Measurements from ENCODE around the gene CHRM4. TPM values are rescaled to one million over a fixed set of nuclear protein-coding genes. Genes with fewer than 3 reads are reported as not detected.

Gene CHRM4
- total RNA-seq, 1 donor from 2014 or later = 8.5 TPM

- DNase-seq = no peak
Measured at GRCh38 chr11:46388619-46389449, 2.7 kb downstream of the CHRM4 start.

GRCh38 chr11:46387919-46388618 lies 3.5 kb downstream of the CHRM4 start:
- DNase-seq = no peak
- Mint-ChIP-seq H3K27me3 (ENCODE audit: unreplicated experiment) (peaks cover 19% of the 10 kb centered on the region), H3K4me1 (ENCODE audit: low read depth, unreplicated experiment) (peaks cover 27% of the 10 kb centered on the region), H3K27ac (ENCODE audit: unreplicated experiment) (no peak overlapping the region), H3K4me3 (ENCODE audit: unreplicated experiment) (peak overlapping the region; percentile 64), H3K9me3 (ENCODE audit: unreplicated experiment) (peaks cover 26% of the 10 kb centered on the region), H3K36me3 (ENCODE audit: unreplicated experiment) (peaks cover 10% of the 10 kb centered on the region)
- TF ChIP-seq CTCF (IDR thresholded peaks at IDR 0.05; ENCODE audit: partially characterized antibody, unreplicated experiment) = no peak

More at GRCh38 chr11:46388619-46389449, 2.7 kb downstream of the CHRM4 start:
- Mint-ChIP-seq H3K4me1 (ENCODE audit: low read depth, unreplicated experiment) (peaks cover 24% of the 10 kb centered on the region), H3K27me3 (ENCODE audit: unreplicated experiment) (peaks cover 19% of the 10 kb centered on the region), H3K9me3 (ENCODE audit: unreplicated experiment) (peaks cover 22% of the 10 kb centered on the region), H3K27ac (ENCODE audit: unreplicated experiment) (no peak overlapping the region), H3K4me3 (ENCODE audit: unreplicated experiment) (peak overlapping the region; percentile 78), H3K36me3 (ENCODE audit: unreplicated experiment) (peaks cover 10% of the 10 kb centered on the region)
- no peak for TF ChIP-seq CTCF (IDR thresholded peaks at IDR 0.05; ENCODE audit: partially characterized antibody, unreplicated experiment)

GRCh38 chr11:46387456-46387855 lies 4.1 kb downstream of the CHRM4 start:
- Mint-ChIP-seq H3K4me1 (ENCODE audit: low read depth, unreplicated experiment) (peaks cover 23% of the 10 kb centered on the region), H3K36me3 (ENCODE audit: unreplicated experiment) (peaks cover 10% of the 10 kb centered on the region), H3K4me3 (ENCODE audit: unreplicated experiment) (no peak overlapping the region), H3K27me3 (ENCODE audit: unreplicated experiment) (peaks cover 14% of the 10 kb centered on the region), H3K27ac (ENCODE audit: unreplicated experiment) (peak overlapping the region; percentile 43), H3K9me3 (ENCODE audit: unreplicated experiment) (peaks cover 21% of the 10 kb centered on the region)
- no peak for TF ChIP-seq CTCF (IDR thresholded peaks at IDR 0.05; ENCODE audit: partially characterized antibody, unreplicated experiment)
- no peak for DNase-seq

- Mint-ChIP-seq H3K27ac (ENCODE audit: unreplicated experiment) (no peak overlapping the region), H3K36me3 (ENCODE audit: unreplicated experiment) (peaks cover 10% of the 10 kb centered on the region), H3K4me3 (ENCODE audit: unreplicated experiment) (peak overlapping the region; percentile 32), H3K4me1 (ENCODE audit: low read depth, unreplicated experiment) (peaks cover 23% of the 10 kb centered on the region), H3K9me3 (ENCODE audit: unreplicated experiment) (peaks cover 21% of the 10 kb centered on the region), H3K27me3 (ENCODE audit: unreplicated experiment) (peaks cover 14% of the 10 kb centered on the region)
- TF ChIP-seq CTCF (IDR thresholded peaks at IDR 0.05; ENCODE audit: partially characterized antibody, unreplicated experiment) = no peak
- no peak for DNase-seq
Measured at GRCh38 chr11:46386674-46387073, 4.9 kb downstream of the CHRM4 start.

All from glutamatergic neuron (in vitro differentiated cells).